RWPE2 (cell line): ENCODE measurements around the gene ALG1L2.
"Not testable (repeated sequence)": the region's sequence is repeated elsewhere in the genome, so short reads cannot be mapped to it uniquely, and the experiment has no call there.

ENCODE experiments used
- ATAC-seq: fragments of 200-7000 bp; cut with Tn5 transposase; 3 replicates; pipeline ENCODE4 v1.9.1; 2021; ENCODE audit warnings: low read depth
- DNase-seq: peaks from one replicate; pipeline ENCODE4 v3.0.0-alpha.2; 2020; ENCODE audit warnings: low spot score
- H3K27ac ChIP-seq: fragments of 450-650 bp; 2 replicates; pipeline ENCODE4 v1.5.1; 2017; ENCODE audit warnings: mild to moderate bottlenecking; ENCODE audit not compliant: poor library complexity, severe bottlenecking
- H3K27me3 ChIP-seq: fragments of 250-450 bp; sonication (Bioruptor Pico); 2 replicates; pipeline ENCODE4 v1.5.1; 2021; ENCODE audit warnings: mild to moderate bottlenecking, moderate library complexity; ENCODE audit not compliant: insufficient read depth, poor library complexity, severe bottlenecking
- H3K36me3 ChIP-seq: fragments of 250-450 bp; sonication (Bioruptor Pico); 2 replicates; pipeline ENCODE4 v1.5.1; 2020; ENCODE audit warnings: low read depth, mild to moderate bottlenecking, moderate library complexity
- H3K4me1 ChIP-seq: fragments of 250-450 bp; sonication (Bioruptor Pico); 2 replicates; pipeline ENCODE4 v1.5.1; 2021; ENCODE audit warnings: mild to moderate bottlenecking, moderate library complexity; ENCODE audit not compliant: insufficient read depth, poor library complexity, severe bottlenecking
- H3K4me3 ChIP-seq: fragments of 250-450 bp; sonication (Bioruptor Pico); 2 replicates; pipeline ENCODE4 v1.5.1; 2021; ENCODE audit warnings: mild to moderate bottlenecking, moderate library complexity; ENCODE audit not compliant: severe bottlenecking
- H3K9me3 ChIP-seq: fragments of 250-450 bp; sonication (Bioruptor Pico); 2 replicates; pipeline ENCODE4 v1.5.1; 2021; ENCODE audit warnings: mild to moderate bottlenecking, moderate library complexity; ENCODE audit not compliant: severe bottlenecking
- CTCF ChIP-seq: fragments of 450-650 bp; IDR thresholded peaks from one replicate; pipeline ENCODE4 v1.5.1; 2017; ENCODE audit warnings: mild to moderate bottlenecking, moderate library complexity; ENCODE audit not compliant: poor library complexity, severe bottlenecking

Gene ALG1L2

GRCh38 chr3:130108836-130109585 lies 27.4 kb downstream of the ALG1L2 start:
- H3K4me1 ChIP-seq, H3K27me3 ChIP-seq, H3K9me3 ChIP-seq, H3K4me3 ChIP-seq, H3K36me3 ChIP-seq, ATAC-seq, DNase-seq, H3K27ac ChIP-seq: not testable (repeated sequence)

- H3K4me1 ChIP-seq, H3K9me3 ChIP-seq, ATAC-seq, H3K27me3 ChIP-seq, H3K36me3 ChIP-seq, DNase-seq: not testable (repeated sequence)
- H3K4me3 ChIP-seq: peak overlapping the region; percentile 56
- H3K27ac ChIP-seq: peak overlapping the region; percentile 81
Observed at GRCh38 chr3:130110386-130111169, 28.9 kb downstream of the ALG1L2 start.

GRCh38 chr3:130111185-130111864 lies 29.7 kb downstream of the ALG1L2 start:
- Histone ChIP-seq H3K36me3 (no peaks in the 10 kb centered on the region), H3K4me3 (peak overlapping the region; percentile 56), H3K4me1 (peaks cover 4% of the 10 kb centered on the region), H3K27ac (peak overlapping the region; percentile 81), H3K27me3 (no peaks in the 10 kb centered on the region), H3K9me3 (no peaks in the 10 kb centered on the region)
- ATAC-seq: peak; percentile 100
- no peak for TF ChIP-seq CTCF
- DNase-seq: peak; percentile 99

GRCh38 chr3:130111865-130112747 lies 30.5 kb downstream of the ALG1L2 start:
- peak overlapping the region; percentile 56 for H3K4me3 ChIP-seq
- peak; percentile 98 for DNase-seq
- H3K9me3 ChIP-seq: not testable (repeated sequence)

GRCh38 chr3:130112748-130113073 lies 31.1 kb downstream of the ALG1L2 start:
- H3K9me3 ChIP-seq, ATAC-seq, DNase-seq, H3K36me3 ChIP-seq, H3K27me3 ChIP-seq, H3K4me1 ChIP-seq: not testable (repeated sequence)
- peak overlapping the region; percentile 81 for H3K27ac ChIP-seq
- peak overlapping the region; percentile 40 for H3K4me3 ChIP-seq

More at GRCh38 chr3:130111865-130112747, 30.5 kb downstream of the ALG1L2 start:
- H3K36me3 ChIP-seq, H3K27me3 ChIP-seq, H3K4me1 ChIP-seq: not testable (repeated sequence)
- ATAC-seq: peak; percentile 12; the same call in 2 of the 3 replicates
- peak overlapping the region; percentile 81 for H3K27ac ChIP-seq

- not testable (repeated sequence) for ATAC-seq, DNase-seq, H3K27me3 ChIP-seq, H3K4me1 ChIP-seq, H3K36me3 ChIP-seq, H3K4me3 ChIP-seq, H3K27ac ChIP-seq, H3K9me3 ChIP-seq
Observed at GRCh38 chr3:130115400-130115799, 33.8 kb downstream of the ALG1L2 start.
